HG03139 (cell line): ENCODE results near the gene SLC47A1.

Experiments used
- ATAC-seq: cut with Tn5 transposase; IDR thresholded peaks from one replicate; pipeline ENCODE4 v1.9.1; 2021; ENCODE audit not compliant: unreplicated experiment

Gene SLC47A1

DNA sequence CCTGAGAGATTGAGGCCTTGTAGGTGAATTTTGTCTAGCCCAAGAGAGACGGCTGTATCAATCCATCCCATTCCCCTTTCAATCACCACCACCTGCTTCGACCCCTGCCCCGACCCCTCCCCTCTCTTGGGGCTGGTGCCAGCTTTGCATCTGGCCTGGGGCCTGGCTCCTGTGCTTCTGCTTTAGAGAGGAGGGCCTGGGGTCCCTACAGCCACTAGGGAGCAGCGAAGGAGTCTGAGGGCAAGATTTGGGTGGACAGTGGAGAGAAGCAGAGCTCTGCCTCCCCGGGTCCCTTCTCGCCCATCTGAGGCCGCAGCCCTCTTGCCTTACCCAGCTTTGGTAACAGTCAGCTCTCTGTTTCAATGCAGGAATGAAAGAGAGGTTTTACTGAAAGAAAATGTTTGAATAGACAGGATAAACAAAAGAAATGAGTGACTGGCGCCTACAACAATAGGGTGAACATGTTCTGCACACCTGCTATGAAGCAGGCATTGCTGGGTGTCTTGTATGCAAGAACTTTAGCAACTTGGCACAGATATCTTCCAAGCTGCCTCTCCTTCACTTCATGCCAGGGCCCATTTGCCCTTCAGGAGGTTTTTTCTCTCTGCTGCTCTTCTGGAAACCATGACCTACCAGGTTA is 57.4 kb downstream of the SLC47A1 start:
- no peak for ATAC-seq

DNA sequence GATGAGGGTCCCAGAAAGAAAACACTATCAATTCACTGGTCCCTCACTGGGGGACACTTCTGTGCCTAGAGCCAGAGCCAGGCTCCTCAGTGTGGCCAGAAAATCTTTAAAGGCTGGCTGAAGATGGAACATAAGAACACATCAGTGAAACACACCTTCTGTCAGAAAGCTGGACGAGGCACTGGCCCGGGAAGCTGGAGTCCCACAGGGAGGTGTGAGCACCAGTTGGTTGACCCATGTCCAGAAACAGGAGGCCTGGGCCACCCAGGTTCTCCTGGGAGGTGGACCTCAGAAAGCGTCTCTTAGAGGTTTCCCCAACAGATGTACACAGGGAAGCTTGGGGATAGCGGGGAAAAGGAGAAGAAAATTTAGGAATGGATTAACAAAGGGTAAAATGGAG is 58.7 kb downstream of the SLC47A1 start:
- ATAC-seq = no peak

DNA sequence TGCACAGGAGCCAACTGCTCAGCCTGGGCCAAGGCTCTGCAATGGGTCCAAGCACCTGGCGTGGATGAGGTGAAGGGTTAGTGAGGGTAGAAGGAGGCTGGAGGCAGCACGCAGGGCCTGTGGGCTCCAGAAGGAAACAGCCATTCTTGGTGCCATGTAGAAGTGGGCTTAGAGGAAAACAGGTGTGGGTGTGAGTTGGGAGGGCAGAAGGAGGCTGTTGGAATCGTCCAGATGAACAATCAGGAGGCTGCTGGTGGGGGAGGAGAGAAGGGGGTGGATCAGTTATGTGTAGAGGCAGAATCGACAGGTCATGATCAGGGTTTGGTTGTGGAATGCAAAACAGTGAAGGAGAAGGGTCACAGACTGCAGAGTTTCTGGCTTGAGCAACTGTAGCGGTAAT is 63.2 kb downstream of the SLC47A1 start:
- ATAC-seq = no peak

DNA sequence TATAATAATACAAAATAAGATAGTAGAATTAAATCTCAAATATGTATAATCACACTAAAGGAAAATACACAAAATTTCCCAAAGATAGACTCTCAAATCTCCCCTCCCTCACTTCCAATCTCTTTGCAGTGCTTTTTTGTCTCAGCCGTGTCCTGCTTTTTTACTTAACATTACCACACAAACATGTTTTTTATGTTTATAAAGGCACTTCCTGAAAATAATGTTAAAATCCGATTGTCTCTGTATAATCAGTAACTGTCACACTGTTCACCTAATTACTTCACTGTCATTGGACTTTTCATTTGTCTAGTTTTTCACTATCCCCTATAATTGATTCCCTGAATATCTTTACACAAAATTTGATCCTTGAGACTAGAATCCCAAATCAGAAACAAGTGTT is 76.7 kb downstream of the SLC47A1 start:
- ATAC-seq = no peak

DNA sequence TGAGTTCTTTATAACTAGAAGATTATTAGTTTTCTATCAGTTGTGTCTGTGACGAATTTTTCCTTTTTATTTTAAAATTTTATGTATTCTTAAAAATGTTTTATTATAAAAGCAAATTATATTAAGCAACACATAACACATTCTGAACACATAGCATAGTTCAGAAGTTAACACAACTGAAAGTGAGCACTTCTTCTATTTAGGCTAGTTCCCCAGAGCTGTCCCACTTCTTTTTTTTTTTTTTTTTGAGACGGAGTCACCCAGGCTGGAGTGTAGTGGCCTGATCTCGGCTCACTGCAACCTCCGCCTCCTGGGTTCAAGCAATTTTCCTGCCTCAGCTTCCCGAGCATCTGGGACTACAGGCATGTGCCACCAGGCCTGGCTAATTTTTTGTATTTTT is 77.2 kb downstream of the SLC47A1 start:
- ATAC-seq = no peak

DNA sequence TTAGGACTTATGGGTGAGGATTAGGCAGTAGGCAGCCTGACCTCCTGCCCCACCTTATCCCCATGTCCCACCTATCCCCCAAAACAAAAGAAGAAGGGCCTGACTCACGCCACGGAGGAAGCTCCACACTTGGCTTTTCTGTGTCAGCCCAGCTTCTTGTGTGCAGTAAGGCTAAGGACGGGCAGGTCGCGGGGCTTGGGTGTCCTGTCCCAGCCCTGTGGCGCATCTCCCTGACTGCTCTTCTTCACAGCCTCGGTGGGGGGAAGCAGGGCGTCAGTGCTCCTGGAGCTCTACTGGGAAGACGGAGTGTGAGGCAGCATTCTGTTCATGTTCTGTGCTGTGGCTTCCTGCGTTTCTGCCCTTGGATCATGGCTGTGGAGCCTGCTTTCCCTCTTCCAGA is 80.3 kb downstream of the SLC47A1 start:
- no peak for ATAC-seq

DNA sequence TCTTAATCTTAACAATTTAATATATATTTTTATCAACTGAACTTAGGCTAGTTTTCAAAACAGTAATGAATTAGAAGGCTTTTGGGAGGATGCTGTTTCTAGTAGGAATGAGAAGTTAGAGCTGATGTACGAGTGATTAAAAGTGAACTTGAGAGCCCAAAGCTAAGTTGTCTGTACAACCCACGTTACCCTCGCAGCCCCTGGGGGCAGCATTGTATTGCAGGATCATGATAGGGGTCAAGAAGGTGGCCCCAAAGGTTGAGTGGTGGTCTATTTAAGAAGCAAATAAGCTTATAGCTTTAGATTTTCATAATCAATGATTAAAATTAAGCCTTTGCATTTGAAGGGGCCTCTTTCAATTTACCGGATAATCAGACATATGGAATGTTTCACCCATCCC is 81.2 kb downstream of the SLC47A1 start:
- ATAC-seq = no peak

DNA sequence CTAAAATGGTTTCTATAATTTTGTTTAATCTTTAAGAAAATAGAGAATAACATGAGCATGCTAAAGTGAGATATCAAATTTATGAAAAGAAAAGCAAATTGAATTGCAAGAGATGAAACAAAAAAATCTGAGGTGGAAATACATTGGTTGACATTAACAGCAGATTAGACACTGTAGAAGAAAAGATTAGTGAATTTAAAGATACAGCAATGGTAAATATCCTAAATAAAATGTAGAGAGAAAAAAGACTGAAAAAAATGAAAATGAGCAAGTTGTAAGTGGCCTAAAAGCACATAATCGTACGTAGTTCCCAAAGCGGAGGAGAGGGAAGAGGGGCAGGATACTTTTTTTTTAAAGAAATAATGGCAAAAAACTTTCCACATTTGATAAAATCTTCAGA is 84.4 kb downstream of the SLC47A1 start:
- ATAC-seq = no peak

DNA sequence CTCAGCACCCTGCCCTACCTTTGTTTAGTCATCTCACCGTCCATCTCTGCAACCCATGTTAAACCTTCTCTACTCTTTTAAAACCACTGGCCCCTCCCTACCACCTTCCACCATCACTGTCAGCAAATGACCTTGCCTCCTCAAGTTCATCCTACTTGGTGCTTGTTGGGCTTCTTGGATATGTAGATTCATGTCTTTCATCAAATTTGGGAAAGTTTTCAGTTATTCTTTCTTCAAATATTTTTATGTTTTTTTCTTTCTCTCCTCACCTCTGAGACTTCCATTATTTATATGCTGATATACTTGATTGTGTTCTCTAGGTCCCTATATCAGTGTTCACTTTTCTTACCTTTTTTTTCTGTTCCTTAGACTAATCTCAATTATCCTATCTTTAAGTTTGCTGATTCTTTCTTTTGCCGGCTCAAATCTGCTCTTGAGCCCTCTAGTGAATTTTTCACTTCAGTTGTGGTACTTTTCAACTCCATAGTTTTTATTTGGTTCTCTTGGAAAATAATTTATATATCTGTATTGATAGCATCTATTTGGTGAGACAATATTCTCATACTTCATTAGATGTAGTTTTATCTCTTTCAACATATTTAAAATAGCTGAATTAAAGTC is 86.2 kb downstream of the SLC47A1 start:
- no peak for ATAC-seq

DNA sequence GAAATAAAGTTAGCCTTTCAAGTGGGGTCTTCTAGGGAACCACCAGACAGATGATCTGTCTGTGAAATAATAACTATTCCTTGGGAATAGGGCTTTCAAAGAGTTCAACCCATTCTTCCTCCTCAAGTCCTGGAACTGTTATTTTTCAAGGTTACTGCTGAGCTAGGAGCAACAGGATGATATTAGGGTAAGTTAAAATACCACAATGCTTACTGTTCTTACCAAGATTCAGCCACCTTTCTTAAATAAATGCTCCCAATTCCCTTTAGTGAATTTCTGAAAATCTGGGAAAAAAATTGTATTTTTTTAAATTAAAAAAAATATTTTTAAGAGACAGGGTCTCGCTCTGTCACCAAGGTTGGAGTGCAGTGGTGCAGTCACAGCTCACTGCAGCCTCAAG is 88.0 kb downstream of the SLC47A1 start:
- ATAC-seq = no peak

DNA sequence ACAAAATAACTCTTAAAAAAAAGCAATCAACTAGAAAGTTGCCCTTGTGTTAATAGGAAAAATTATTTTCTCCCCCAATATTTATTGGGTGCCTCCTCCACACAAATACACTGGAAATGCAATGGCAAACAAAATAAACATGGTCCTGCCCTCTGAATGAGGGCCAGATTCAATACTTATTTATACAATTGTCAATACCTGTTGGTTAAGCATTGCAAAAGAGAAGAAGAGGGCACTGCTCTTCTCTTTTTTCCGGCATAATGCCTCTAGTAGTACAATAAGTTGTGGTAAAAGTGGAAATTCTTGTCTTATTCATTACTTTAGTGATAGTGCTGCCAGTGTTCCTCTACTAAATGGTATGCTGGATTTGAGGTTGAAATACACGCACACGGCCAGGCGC is 92.4 kb downstream of the SLC47A1 start:
- no peak for ATAC-seq
